HepG2 (cell line): ENCODE data around the gene NACAD.

ENCODE experiments used
- FOXK2 ChIP-seq: fragments of 450-650 bp; IDR thresholded peaks from 2 replicates; pipeline ENCODE4 v1.6.1; 2016
- GABPA ChIP-seq, 2 experiments: IDR thresholded peaks; 2 replicates each; pipeline ENCODE4 v1.6.1; 2011 to 2016; ENCODE audit warnings: low read depth in 2 of 2, low read length in 1 of 2, missing biosample characterization in 1 of 2, missing genetic modification characterization in 1 of 2
- MLLT10 ChIP-seq: sonication (generic); formaldehyde crosslinking; IDR thresholded peaks from 2 replicates; pipeline ENCODE4 v1.4.0; 2020; ENCODE audit warnings: missing genetic modification reagents
- MTA3 ChIP-seq: sonication (generic); formaldehyde crosslinking; IDR thresholded peaks from 2 replicates; pipeline ENCODE4 v1.4.0; 2020; ENCODE audit warnings: missing genetic modification reagents
- POLR2AphosphoS5 ChIP-seq: IDR thresholded peaks from 2 replicates; pipeline ENCODE4 v1.6.1; 2012; ENCODE audit warnings: low read depth, low read length
- SP1 ChIP-seq, 2 experiments: fragments of 450-650 bp in 1 of 2; sonication (generic) in 1 of 2; formaldehyde crosslinking in 1 of 2; IDR thresholded peaks; 2 replicates each; pipeline versions ENCODE4 v1.4.0 to v1.6.1; 2016 to 2020; ENCODE audit warnings: missing genetic modification reagents in 1 of 2
- SUZ12 ChIP-seq: fragments of 150-350 bp; IDR thresholded peaks from 2 replicates; pipeline ENCODE4 v1.6.1; 2014; ENCODE audit warnings: low read depth, low read length
- ZC3H4 ChIP-seq: sonication (generic); formaldehyde crosslinking; IDR thresholded peaks from 2 replicates; pipeline ENCODE4 v1.4.0; 2020; ENCODE audit warnings: missing genetic modification reagents, borderline replicate concordance
- ZNF777 ChIP-seq: sonication (generic); formaldehyde crosslinking; IDR thresholded peaks from 2 replicates; pipeline ENCODE4 v1.4.0; 2020; ENCODE audit warnings: missing genetic modification reagents
- ZZZ3 ChIP-seq: sonication (generic); formaldehyde crosslinking; IDR thresholded peaks from 2 replicates; pipeline ENCODE4 v1.4.0; 2020; ENCODE audit warnings: missing genetic modification reagents, mild to moderate bottlenecking, borderline replicate concordance

GRCh38 chr7:45031829-45032228 lies 56.9 kb downstream of the NACAD start:
- TF ChIP-seq SP1 (IDR thresholded peaks at IDR 0.05) (no peak), SP1 (CRISPR knock-in tag; IDR thresholded peaks at IDR 0.05) (no peak), FOXK2 (no peak), MLLT10 (CRISPR knock-in tag) (no peak), ZNF777 (CRISPR knock-in tag) (no peak), ZC3H4 (no peak), GABPA (IDR thresholded peaks at IDR 0.05; ENCODE audit: low read depth, low read length) (no peak), GABPA (CRISPR knock-in tag; IDR thresholded peaks at IDR 0.05; ENCODE audit: low read depth) (no peak), SUZ12 (no peak), MTA3 (CRISPR knock-in tag) (no peak), POLR2AphosphoS5 (no peak), ZZZ3 (CRISPR knock-in tag) (no peak)
